ENCODE results near the gene MRPL24. TPM values are rescaled to one million over a fixed set of nuclear protein-coding genes. Genes with fewer than 3 reads are reported as not detected.

The MRPL24 gene
- total RNA-seq, 1 experiment from 2014 or later, result 27.3 TPM

GRCh38 chr1:156703336-156703735 lies 37.6 kb downstream of the MRPL24 start:
- Histone ChIP-seq H3K79me1 (ENCODE audit: insufficient read depth, low read depth, low read length, poor library complexity, severe bottlenecking) (no peaks in the 10 kb centered on the region), H3K14ac (ENCODE audit: insufficient read depth, low read length) (no peak overlapping the region), H3K9me3 (ENCODE audit: control insufficient read depth, low read depth, low read length) (no peaks in the 10 kb centered on the region), H4K8ac (replicated peaks; ENCODE audit: insufficient read length, low read depth, low read length) (no peak overlapping the region), H2BK120ac (ENCODE audit: low read depth, low read length, poor library complexity, severe bottlenecking) (no peak overlapping the region), H3K4me1 (ENCODE audit: insufficient read depth, low read length) (peaks cover 6% of the 10 kb centered on the region; the same call in 1 of the 2 replicates), H3K18ac (ENCODE audit: insufficient read length, low read depth, low read length) (no peak overlapping the region), H3K27ac (ENCODE audit: insufficient read length, low read depth, low read length) (no peak overlapping the region), H3K27me3 (ENCODE audit: insufficient read depth, low read length) (peaks cover 3% of the 10 kb centered on the region; the same call in 1 of the 2 replicates), H2AFZ (ENCODE audit: low read length) (no peak overlapping the region), H4K91ac (ENCODE audit: insufficient read length, low read depth, low read length) (no peak overlapping the region), H3K4me2 (ENCODE audit: insufficient read depth, insufficient read length, low read length) (peak overlapping the region; percentile 83), H2BK15ac (ENCODE audit: low read depth, low read length) (no peak overlapping the region), H3K4ac (ENCODE audit: low read depth, low read length) (no peak overlapping the region), H4K5ac (ENCODE audit: insufficient read length, low read depth, low read length) (no peak overlapping the region), H3K23ac (ENCODE audit: insufficient read length, low read depth, low read length) (no peak overlapping the region), H2AK5ac (ENCODE audit: insufficient read length, low read length) (no peak overlapping the region), H3K9ac (ENCODE audit: extremely low read depth, insufficient read length, low read length) (no peak overlapping the region), H3K23me2 (ENCODE audit: insufficient read length, low read depth, low read length, poor library complexity, severe bottlenecking) (peaks cover 36% of the 10 kb centered on the region), H3K79me2 (ENCODE audit: insufficient read depth, low read length) (no peaks in the 10 kb centered on the region), H2BK5ac (ENCODE audit: insufficient read length, low read length) (no peak overlapping the region), H3T11ph (ENCODE audit: low read length) (no peak overlapping the region), H2BK12ac (ENCODE audit: insufficient read length, low read depth, low read length) (no peak overlapping the region), H2BK20ac (ENCODE audit: low read depth, low read length, poor library complexity, severe bottlenecking) (no peak overlapping the region), H3K56ac (ENCODE audit: insufficient read length, low read depth, low read length) (no peak overlapping the region), H4K20me1 (ENCODE audit: control insufficient read depth, insufficient read depth, insufficient read length) (no peaks in the 10 kb centered on the region)
- TF ChIP-seq CTCF (conservative IDR thresholded peaks at IDR 0.05), result no peak
- no peaks in the 10 kb centered on the region; a peak in 1 of 5 replicates for H3K9me3 Mint-ChIP-seq
- peaks cover 15 to 44% (median 33%) of the 10 kb centered on the region in 3 experiments for H3K36me3 Mint-ChIP-seq (ENCODE audit: insufficient read depth in 1 of 3, low read depth in 3 of 3)
- H3K27me3 Mint-ChIP-seq (ENCODE audit: low read depth), result peaks cover 38% of the 10 kb centered on the region
- H3K4me1 Mint-ChIP-seq, result peaks cover 46 to 53% of the 10 kb centered on the region in 2 experiments
- peak overlapping the region; percentile 74 to 91 for H3K4me3 Mint-ChIP-seq
- no peak for DNase-seq
- WGBS (ENCODE audit: extremely low coverage, insufficient read length, low lambda C conversion rate), result no CpG with 5 or more reads among the region's 4 CpGs
- no peak overlapping the region; a peak in 2 of 7 replicates for H3K27ac Mint-ChIP-seq
